ENCODE measurements around the gene LRIG1.

DNA sequence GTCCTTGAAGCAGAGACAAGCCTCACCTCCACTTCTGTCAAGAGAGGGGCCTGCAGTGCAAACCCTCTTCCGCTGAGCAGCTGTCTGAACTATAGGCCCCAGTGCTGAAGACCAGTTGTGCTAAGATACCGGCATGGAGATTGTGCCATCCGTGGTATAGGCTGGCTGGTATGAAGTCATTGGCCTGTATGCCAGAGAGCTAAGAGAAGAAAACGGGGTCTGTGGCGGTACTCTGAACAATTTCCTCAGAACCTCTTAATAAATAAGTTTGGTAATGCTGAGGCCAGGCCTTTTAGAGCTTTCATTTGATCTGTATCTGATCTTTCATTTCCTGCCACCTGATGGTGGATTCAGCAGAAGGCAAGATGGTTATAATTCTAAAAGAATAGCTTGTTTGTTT lies 123.0 kb downstream of the LRIG1 start:
- TF ChIP-seq, protein P1, sequence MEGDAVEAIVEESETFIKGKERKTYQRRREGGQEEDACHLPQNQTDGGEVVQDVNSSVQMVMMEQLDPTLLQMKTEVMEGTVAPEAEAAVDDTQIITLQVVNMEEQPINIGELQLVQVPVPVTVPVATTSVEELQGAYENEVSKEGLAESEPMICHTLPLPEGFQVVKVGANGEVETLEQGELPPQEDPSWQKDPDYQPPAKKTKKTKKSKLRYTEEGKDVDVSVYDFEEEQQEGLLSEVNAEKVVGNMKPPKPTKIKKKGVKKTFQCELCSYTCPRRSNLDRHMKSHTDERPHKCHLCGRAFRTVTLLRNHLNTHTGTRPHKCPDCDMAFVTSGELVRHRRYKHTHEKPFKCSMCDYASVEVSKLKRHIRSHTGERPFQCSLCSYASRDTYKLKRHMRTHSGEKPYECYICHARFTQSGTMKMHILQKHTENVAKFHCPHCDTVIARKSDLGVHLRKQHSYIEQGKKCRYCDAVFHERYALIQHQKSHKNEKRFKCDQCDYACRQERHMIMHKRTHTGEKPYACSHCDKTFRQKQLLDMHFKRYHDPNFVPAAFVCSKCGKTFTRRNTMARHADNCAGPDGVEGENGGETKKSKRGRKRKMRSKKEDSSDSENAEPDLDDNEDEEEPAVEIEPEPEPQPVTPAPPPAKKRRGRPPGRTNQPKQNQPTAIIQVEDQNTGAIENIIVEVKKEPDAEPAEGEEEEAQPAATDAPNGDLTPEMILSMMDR (IDR thresholded peaks at IDR 0.05; ENCODE audit: low read depth, low read length, poor library complexity, severe bottlenecking) = no peak
- no peak for TF ChIP-seq EZH2phosphoT487 (IDR thresholded peaks at IDR 0.05; ENCODE audit: borderline replicate concordance, low read length)
